Activated CD4-positive, alpha-beta T cell treated with anti-CD3 and anti-CD28 coated beads for 36 hours (primary cell): ENCODE results near the gene COX6A2. TPM values are rescaled to one million over a fixed set of nuclear protein-coding genes. Genes with fewer than 3 reads are reported as not detected.
"Not testable (repeated sequence)": the region's sequence is repeated elsewhere in the genome, so short reads cannot be mapped to it uniquely, and the experiment has no call there.

ENCODE experiments used
- ATAC-seq: fragments of 200-7000 bp; cut with Tn5 transposase; one replicate; pipeline ENCODE4 v1.10.0; 2021; ENCODE audit warnings: mild to moderate bottlenecking, moderate library complexity
- CTCF ChIA-PET: fragments of 350-600 bp; sonication (Branson Sonifier 250); formaldehyde crosslinking; loops from one replicate; lab custom pipeline; 2021; ENCODE audit warnings: antibody characterized with exemption; lab: Charles Lee
- POLR2A ChIA-PET: fragments of 350-600 bp; sonication (Branson Sonifier 250); formaldehyde crosslinking; loops from one replicate; lab custom pipeline; 2021; ENCODE audit warnings: antibody characterized with exemption, inconsistent platforms; lab: Charles Lee
- DNase-seq: peaks from one replicate; pipeline ENCODE4 v3.0.0-alpha.2; 2020
- H3K27ac Mint-ChIP-seq: one replicate; pipeline ENCODE4 v1.8.0; 2021; ENCODE audit warnings: mixed read lengths
- H3K27me3 Mint-ChIP-seq: one replicate; pipeline ENCODE4 v1.8.0; 2021; ENCODE audit warnings: mixed read lengths
- H3K36me3 Mint-ChIP-seq: one replicate; pipeline ENCODE4 v1.8.0; 2021; ENCODE audit warnings: low read depth, mixed read lengths
- H3K4me1 Mint-ChIP-seq: one replicate; pipeline ENCODE4 v1.8.0; 2021; ENCODE audit warnings: mixed read lengths
- H3K4me3 Mint-ChIP-seq: one replicate; pipeline ENCODE4 v1.8.0; 2021; ENCODE audit warnings: mild to moderate bottlenecking, moderate library complexity, mixed read lengths
- H3K9me3 Mint-ChIP-seq: one replicate; pipeline ENCODE4 v1.8.0; 2021; ENCODE audit warnings: low read depth, mixed read lengths
- intact Hi-C, 2 experiments: fragments of 100-400 bp; cut with DNase I in 1 of 2; cut with micrococcal nuclease in 1 of 2; formaldehyde crosslinking; loops; one replicate each; pipeline versions ENCODE4 v1.14.2 to v1.15.1; 2022 to 2024; cut with DNase I, micrococcal nuclease
- total RNA-seq, 2 experiments: library from RNA; stranded (reverse); gene quantifications; one replicate each; pipeline ENCODE4 v1.2.3, GENCODE V29; 2021

Gene COX6A2
- total RNA-seq, 2 experiments from 2014 or later, result not detected

DNA sequence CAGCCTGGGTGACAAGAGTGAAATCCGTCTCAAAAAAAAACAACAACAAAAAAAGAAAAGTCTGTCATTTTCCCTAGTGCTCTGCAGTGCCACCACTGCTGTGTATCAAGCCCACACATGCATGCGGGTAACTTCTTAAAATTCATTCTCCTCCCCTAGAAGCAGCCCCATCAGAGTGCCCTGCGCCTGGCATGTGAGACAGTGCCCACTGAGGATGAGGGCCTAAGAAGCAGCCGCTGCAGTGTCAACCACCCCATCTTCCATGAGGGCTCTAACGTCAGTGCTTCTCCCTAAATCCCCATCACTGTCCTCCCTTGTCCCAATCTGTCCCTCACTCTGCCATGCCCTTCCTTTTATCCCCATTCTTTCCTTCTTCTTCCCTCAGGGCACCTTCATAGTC lies 10.2 kb downstream of the COX6A2 start:
- Mint-ChIP-seq H3K9me3 (no peaks in the 10 kb centered on the region), H3K27me3 (peaks cover 10% of the 10 kb centered on the region), H3K4me3 (no peak overlapping the region), H3K4me1 (peaks cover 10% of the 10 kb centered on the region), H3K27ac (no peak overlapping the region), H3K36me3 (no peaks in the 10 kb centered on the region)
- ChIA-PET CTCF (no interaction called here), POLR2A (no interaction called here)
- DNase-seq (no peak), ATAC-seq (no peak)
- intact Hi-C loops, result no loop called here

- H3K9me3 Mint-ChIP-seq, POLR2A ChIA-PET, H3K27ac Mint-ChIP-seq, H3K4me3 Mint-ChIP-seq, H3K36me3 Mint-ChIP-seq, CTCF ChIA-PET, ATAC-seq, DNase-seq, intact Hi-C loops: not testable (repeated sequence)
- peaks cover 10% of the 10 kb centered on the region for H3K4me1 Mint-ChIP-seq
- peaks cover 10% of the 10 kb centered on the region for H3K27me3 Mint-ChIP-seq
Observed at GRCh38 chr16:31417036-31417435, 11.1 kb downstream of the COX6A2 start.

- H3K27ac Mint-ChIP-seq, result no peak overlapping the region
- intact Hi-C loops, result no loop called here
Observed at GRCh38 chr16:31416371-31416770, 11.8 kb downstream of the COX6A2 start.

GRCh38 chr16:31414706-31415105 lies 13.5 kb downstream of the COX6A2 start:
- CTCF ChIA-PET, result no interaction called here
- no peak for DNase-seq
- Mint-ChIP-seq H3K27me3 (peaks cover 9% of the 10 kb centered on the region), H3K36me3 (no peaks in the 10 kb centered on the region), H3K4me3 (no peak overlapping the region), H3K9me3 (no peaks in the 10 kb centered on the region), H3K27ac (no peak overlapping the region), H3K4me1 (no peaks in the 10 kb centered on the region)
- no peak for ATAC-seq
- POLR2A ChIA-PET, result no interaction called here
- intact Hi-C loops, result no loop called here

More at GRCh38 chr16:31416371-31416770, 11.8 kb downstream of the COX6A2 start:
- no peaks in the 10 kb centered on the region for H3K36me3 Mint-ChIP-seq
- ATAC-seq (no peak), DNase-seq (no peak)
- peaks cover 10% of the 10 kb centered on the region for H3K27me3 Mint-ChIP-seq
- no peaks in the 10 kb centered on the region for H3K9me3 Mint-ChIP-seq
- ChIA-PET POLR2A (no interaction called here), CTCF (no interaction called here)
- no peak overlapping the region for H3K4me3 Mint-ChIP-seq
- peaks cover 5% of the 10 kb centered on the region for H3K4me1 Mint-ChIP-seq

DNA sequence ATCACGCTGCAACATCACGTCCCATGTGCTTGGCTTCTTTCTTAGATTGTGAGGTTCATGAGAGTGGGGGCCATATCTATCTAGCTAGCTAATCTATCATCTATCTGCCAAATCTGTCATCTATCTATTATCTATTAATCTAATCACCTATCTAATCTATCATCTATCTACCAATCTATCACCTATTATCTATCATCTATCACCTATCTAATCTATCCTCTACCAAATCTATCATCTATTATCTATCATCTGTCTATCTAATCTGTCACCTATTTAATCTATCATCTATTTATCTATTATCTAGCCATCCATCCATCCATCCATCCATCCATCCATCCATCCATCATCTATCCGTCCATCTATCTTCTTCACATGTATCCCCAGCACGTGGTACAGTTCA lies 14.2 kb downstream of the COX6A2 start:
- ChIA-PET CTCF (no interaction called here), POLR2A (no interaction called here)
- no peak overlapping the region for H3K4me3 Mint-ChIP-seq
- no peak overlapping the region for H3K27ac Mint-ChIP-seq
- ATAC-seq (no peak), DNase-seq (no peak)
- intact Hi-C loops, result no loop called here
- no peaks in the 10 kb centered on the region for H3K4me1 Mint-ChIP-seq
- no peaks in the 10 kb centered on the region for H3K36me3 Mint-ChIP-seq
- no peaks in the 10 kb centered on the region for H3K9me3 Mint-ChIP-seq
- peaks cover 9% of the 10 kb centered on the region for H3K27me3 Mint-ChIP-seq

- no peaks in the 10 kb centered on the region for H3K4me1 Mint-ChIP-seq
- POLR2A ChIA-PET, result no interaction called here
- no peak for DNase-seq
- CTCF ChIA-PET, result no interaction called here
- no peak overlapping the region for H3K4me3 Mint-ChIP-seq
- H3K36me3 Mint-ChIP-seq, result no peaks in the 10 kb centered on the region
- H3K9me3 Mint-ChIP-seq, result no peaks in the 10 kb centered on the region
- ATAC-seq, result no peak
- no peak overlapping the region for H3K27ac Mint-ChIP-seq
- intact Hi-C loops, result no loop called here
- H3K27me3 Mint-ChIP-seq, result peaks cover 9% of the 10 kb centered on the region
Observed at GRCh38 chr16:31413381-31413780, 14.8 kb downstream of the COX6A2 start.

DNA sequence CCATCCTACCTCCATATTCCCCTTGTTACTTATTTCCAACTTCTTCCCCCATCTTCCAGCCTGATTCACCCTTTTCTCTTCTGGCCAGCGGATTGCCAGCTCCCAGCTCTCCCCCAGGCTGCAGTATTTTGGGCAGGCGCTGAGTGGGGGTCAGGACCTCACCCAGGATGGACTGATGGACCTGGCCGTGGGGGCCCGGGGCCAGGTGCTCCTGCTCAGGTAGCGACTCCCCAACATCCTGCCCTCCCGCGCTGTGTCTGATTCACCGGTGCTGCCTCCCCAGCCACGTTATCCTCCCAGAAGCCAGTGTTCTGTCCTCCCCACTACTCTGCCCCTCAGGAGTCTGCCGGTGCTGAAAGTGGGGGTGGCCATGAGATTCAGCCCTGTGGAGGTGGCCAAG lies 15.4 kb downstream of the COX6A2 start:
- Mint-ChIP-seq H3K27me3 (peaks cover 9% of the 10 kb centered on the region), H3K4me1 (no peaks in the 10 kb centered on the region), H3K27ac (no peak overlapping the region), H3K9me3 (no peaks in the 10 kb centered on the region), H3K4me3 (no peak overlapping the region), H3K36me3 (no peaks in the 10 kb centered on the region)
- DNase-seq (no peak), ATAC-seq (no peak)
- ChIA-PET CTCF (no interaction called here), POLR2A (interaction anchor here (0.6 kb wide), 1 partner anchor 146 kb away, joined by 3 read pairs; no protein-coding TSS in a partner anchor)
- intact Hi-C loops, result no loop called here

- no peaks in the 10 kb centered on the region for H3K4me1 Mint-ChIP-seq
- H3K36me3 Mint-ChIP-seq, result no peaks in the 10 kb centered on the region
- DNase-seq (no peak), ATAC-seq (no peak)
- H3K9me3 Mint-ChIP-seq, result no peaks in the 10 kb centered on the region
- CTCF ChIA-PET, result interaction anchor here (0.7 kb wide), 1 partner anchor 18 kb away, joined by 3 read pairs; no protein-coding TSS in a partner anchor
- H3K4me3 Mint-ChIP-seq, result no peak overlapping the region
- POLR2A ChIA-PET, result no interaction called here
- intact Hi-C loops, result no loop called here
- no peak overlapping the region for H3K27ac Mint-ChIP-seq
- H3K27me3 Mint-ChIP-seq, result peaks cover 7% of the 10 kb centered on the region
Observed at GRCh38 chr16:31411024-31411844, 16.9 kb downstream of the COX6A2 start.

DNA sequence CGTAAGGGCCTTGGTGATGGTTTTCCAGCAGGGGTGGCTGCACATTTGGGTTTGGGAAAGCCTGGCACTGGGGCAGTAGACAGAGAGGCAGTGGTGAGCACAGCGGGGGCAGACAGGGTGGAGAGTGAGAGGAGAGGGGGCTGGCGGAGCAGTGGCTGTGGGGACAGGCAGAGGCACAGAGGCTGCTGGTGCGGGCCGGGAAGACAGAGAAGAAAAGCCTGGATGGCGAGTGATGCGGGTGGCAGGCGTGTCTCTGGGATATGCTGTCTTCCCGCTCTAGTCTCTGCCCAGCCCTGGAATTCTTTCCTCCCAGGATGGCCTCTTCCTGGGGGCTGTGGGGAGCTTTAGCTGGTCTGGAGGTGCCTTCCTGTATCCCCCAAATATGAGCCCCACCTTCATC lies 18.1 kb downstream of the COX6A2 start:
- intact Hi-C loops, result no loop called here
- DNase-seq (no peak), ATAC-seq (no peak)
- Mint-ChIP-seq H3K4me3 (no peak overlapping the region), H3K9me3 (no peaks in the 10 kb centered on the region), H3K27me3 (peaks cover 7% of the 10 kb centered on the region), H3K27ac (no peak overlapping the region), H3K36me3 (no peaks in the 10 kb centered on the region), H3K4me1 (no peaks in the 10 kb centered on the region)
- POLR2A ChIA-PET, result no interaction called here
- CTCF ChIA-PET, result interaction anchor here (0.6 kb wide), 1 partner anchor 447 kb away, joined by 3 read pairs; no protein-coding TSS in a partner anchor

GRCh38 chr16:31409433-31409832 lies 18.7 kb downstream of the COX6A2 start:
- intact Hi-C loops, result no loop called here

DNA sequence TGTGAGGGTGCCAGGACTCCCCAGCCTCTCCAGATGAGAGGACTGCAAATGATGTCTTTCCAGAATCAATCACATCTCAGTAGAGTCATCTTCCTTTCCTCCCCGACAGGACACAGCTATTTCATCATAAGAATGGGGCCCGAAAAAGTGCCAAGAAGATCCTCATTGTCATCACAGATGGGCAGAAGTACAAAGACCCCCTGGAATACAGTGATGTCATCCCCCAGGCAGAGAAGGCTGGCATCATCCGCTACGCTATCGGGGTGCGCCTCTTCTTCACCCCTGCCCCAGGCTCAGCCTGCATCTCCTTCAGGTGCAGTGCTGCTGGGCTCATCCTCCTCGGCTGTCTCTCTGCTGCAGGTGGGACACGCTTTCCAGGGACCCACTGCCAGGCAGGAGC lies 20.8 kb downstream of the COX6A2 start:
- ChIA-PET CTCF (no interaction called here), POLR2A (no interaction called here)
- Mint-ChIP-seq H3K27ac (no peak overlapping the region), H3K36me3 (no peaks in the 10 kb centered on the region), H3K4me3 (no peak overlapping the region), H3K27me3 (no peaks in the 10 kb centered on the region), H3K4me1 (peaks cover 4% of the 10 kb centered on the region), H3K9me3 (no peaks in the 10 kb centered on the region)
- intact Hi-C loops, result no loop called here
- DNase-seq (no peak), ATAC-seq (no peak)

More at GRCh38 chr16:31409433-31409832, 18.7 kb downstream of the COX6A2 start:
- no peak for ATAC-seq
- peaks cover 7% of the 10 kb centered on the region for H3K27me3 Mint-ChIP-seq
- no peak overlapping the region for H3K27ac Mint-ChIP-seq
- ChIA-PET CTCF (interaction anchor here (0.6 kb wide), 1 partner anchor 447 kb away, joined by 3 read pairs; no protein-coding TSS in a partner anchor), POLR2A (no interaction called here)
- DNase-seq, result no peak
- no peaks in the 10 kb centered on the region for H3K36me3 Mint-ChIP-seq
- H3K4me3 Mint-ChIP-seq, result no peak overlapping the region
- H3K4me1 Mint-ChIP-seq, result no peaks in the 10 kb centered on the region
- no peaks in the 10 kb centered on the region for H3K9me3 Mint-ChIP-seq

GRCh38 chr16:31404353-31405064 lies 23.7 kb downstream of the COX6A2 start:
- DNase-seq (no peak), ATAC-seq (no peak)
- ChIA-PET POLR2A (no interaction called here), CTCF (no interaction called here)
- Mint-ChIP-seq H3K36me3 (no peaks in the 10 kb centered on the region), H3K27me3 (no peaks in the 10 kb centered on the region), H3K9me3 (peaks cover 6% of the 10 kb centered on the region), H3K4me1 (peaks cover 8% of the 10 kb centered on the region), H3K27ac (no peak overlapping the region), H3K4me3 (no peak overlapping the region)
- intact Hi-C loops, result no loop called here
